Neuronal stem cell (in vitro differentiated cells): ENCODE results near the gene SEC63.
"Not testable (repeated sequence)": the region's sequence is repeated elsewhere in the genome, so short reads cannot be mapped to it uniquely, and the experiment has no call there.

Experiments used
- DNase-seq: peaks from one replicate; pipeline ENCODE4 v3.0.0-alpha.2; 2013; ENCODE audit warnings: low spot score
- H2AFZ ChIP-seq: one replicate; pipeline ENCODE4 v1.6.1; 2013; ENCODE audit warnings: mild to moderate bottlenecking, low read length, inconsistent platforms
- H2AK5ac ChIP-seq: 2 replicates; pipeline ENCODE4 v1.6.1; 2013; ENCODE audit warnings: low read depth, mild to moderate bottlenecking, inconsistent platforms, low read length, moderate library complexity, mixed read lengths
- H2BK120ac ChIP-seq: 2 replicates; pipeline ENCODE4 v1.6.1; 2013; ENCODE audit warnings: low read depth, mild to moderate bottlenecking, inconsistent platforms, low read length, moderate library complexity, mixed read lengths
- H2BK12ac ChIP-seq: one replicate; pipeline ENCODE4 v1.6.1; 2013; ENCODE audit warnings: low read length, inconsistent platforms
- H2BK15ac ChIP-seq: 2 replicates; pipeline ENCODE4 v1.6.1; 2013; ENCODE audit warnings: mild to moderate bottlenecking, low read length, inconsistent platforms, mixed read lengths
- H2BK5ac ChIP-seq: one replicate; pipeline ENCODE4 v1.6.1; 2013; ENCODE audit warnings: inconsistent platforms, mild to moderate bottlenecking, low read length, moderate library complexity
- H3K14ac ChIP-seq: one replicate; pipeline ENCODE4 v1.6.1; 2013; ENCODE audit warnings: low read length, inconsistent platforms
- H3K18ac ChIP-seq: 2 replicates; pipeline ENCODE4 v1.6.1; 2013; ENCODE audit warnings: low read length, inconsistent platforms
- H3K23ac ChIP-seq: 2 replicates; pipeline ENCODE4 v1.6.1; 2013; ENCODE audit warnings: low read depth, mild to moderate bottlenecking, mixed read lengths, low read length, inconsistent platforms; ENCODE audit not compliant: poor library complexity
- H3K27ac ChIP-seq: replicated peaks from 3 replicates; pipeline ENCODE4 v1.5.1; 2013; ENCODE audit warnings: low read length, inconsistent platforms
- H3K27me3 ChIP-seq, 3 experiments: 2 replicates each; pipeline ENCODE4 v1.6.1; 2013; ENCODE audit warnings: low read length in 3 of 3, mild to moderate bottlenecking in 2 of 3, inconsistent platforms in 1 of 3, low read depth in 1 of 3, mixed read lengths in 1 of 3, moderate library complexity in 1 of 3; ENCODE audit not compliant: control insufficient read depth in 3 of 3, insufficient read depth in 3 of 3
- H3K36me3 ChIP-seq, 2 donors: replicated peaks in 1 of 2; 2 replicates each; pipeline ENCODE4 v1.6.1; 2013; ENCODE audit warnings: low read length in 2 of 2; ENCODE audit not compliant: control insufficient read depth in 2 of 2, insufficient read depth in 2 of 2
- H3K4ac ChIP-seq: 2 replicates; pipeline ENCODE4 v1.6.1; 2013; ENCODE audit warnings: inconsistent platforms, mild to moderate bottlenecking, low read length, moderate library complexity
- H3K4me1 ChIP-seq, 2 donors: 1 replicate in 1 of 2; 2 replicates in 1 of 2; pipeline ENCODE4 v1.6.1; 2013; ENCODE audit warnings: low read length in 2 of 2, low read depth in 1 of 2; ENCODE audit not compliant: control insufficient read depth in 2 of 2, insufficient read depth in 1 of 2
- H3K4me2 ChIP-seq: one replicate; pipeline ENCODE4 v1.6.1; 2013; ENCODE audit warnings: mild to moderate bottlenecking, low read length, inconsistent platforms; ENCODE audit not compliant: insufficient read depth, poor library complexity, severe bottlenecking
- H3K4me3 ChIP-seq, 2 donors: 2 replicates each; pipeline ENCODE4 v1.5.1; 2013; ENCODE audit warnings: low read length in 2 of 2, mild to moderate bottlenecking in 2 of 2, inconsistent platforms in 1 of 2, moderate library complexity in 1 of 2
- H3K79me1 ChIP-seq: one replicate; pipeline ENCODE4 v1.6.1; 2013; ENCODE audit warnings: low read depth, mild to moderate bottlenecking, inconsistent platforms, low read length, moderate library complexity
- H3K9ac ChIP-seq: one replicate; pipeline ENCODE4 v1.6.1; 2013; ENCODE audit warnings: mild to moderate bottlenecking, low read depth, low read length, inconsistent platforms; ENCODE audit not compliant: poor library complexity
- H3K9me3 ChIP-seq, 2 donors: replicated peaks in 1 of 2; 2 replicates each; pipeline versions ENCODE3 to v1.6.1; 2013; ENCODE audit warnings: low read length in 2 of 2, mild to moderate bottlenecking in 2 of 2, inconsistent platforms in 1 of 2, low read depth in 1 of 2, mixed read lengths in 1 of 2, moderate library complexity in 1 of 2; ENCODE audit not compliant: control insufficient read depth in 2 of 2, insufficient read depth in 1 of 2
- H4K8ac ChIP-seq: one replicate; pipeline ENCODE4 v1.6.1; 2013; ENCODE audit warnings: low read depth, mild to moderate bottlenecking, inconsistent platforms, low read length, moderate library complexity
- H4K91ac ChIP-seq: one replicate; pipeline ENCODE4 v1.6.1; 2013; ENCODE audit warnings: low read length, low read depth, mild to moderate bottlenecking, inconsistent platforms; ENCODE audit not compliant: poor library complexity
- WGBS, 2 donors: extraction: QIAGEN DNeasy Blood & Tissue Kit; methylation state at CpG; one replicate each; pipeline ENCODE4 v1.1.7; 2013; ENCODE audit warnings: missing lambda C conversion rate in 2 of 2, mixed read lengths in 1 of 2; ENCODE audit not compliant: insufficient read length in 2 of 2, insufficient replicate concordance in 1 of 2; ENCODE audit errors: extremely low coverage in 2 of 2; 5-methylcytosine and 5-hydroxymethylcytosine counted together

The SEC63 gene

GRCh38 chr6:107991772-107992550, 34.0 kb upstream of the SEC63 start:
- Histone ChIP-seq H4K8ac (no peak overlapping the region), H3K4me1 (peaks cover 0 to 2% of the 10 kb centered on the region in 2 donors), H3K27ac (no peak overlapping the region), H3K14ac (no peak overlapping the region), H3K9ac (no peak overlapping the region), H4K91ac (no peak overlapping the region), H3K4me2 (no peak overlapping the region), H3K4me3 (no peak overlapping the region), H2AK5ac (no peak overlapping the region), H3K27me3 (no peaks in the 10 kb centered on the region), H3K79me1 (no peaks in the 10 kb centered on the region), H2AFZ (peak overlapping the region; percentile 59), H2BK120ac (no peak overlapping the region), H3K23ac (no peak overlapping the region), H2BK12ac (no peak overlapping the region), H3K36me3 (no peaks in the 10 kb centered on the region), H3K18ac (no peak overlapping the region), H3K9me3 (no peaks in the 10 kb centered on the region), H3K4ac (no peak overlapping the region), H2BK15ac (no peak overlapping the region), H2BK5ac (no peak overlapping the region)
- no CpG with 5 or more reads among the region's 9 CpGs for WGBS, 2 donors
- no peak for DNase-seq

- WGBS, 2 donors = no CpG with 5 or more reads among the region's 4 CpGs
- Histone ChIP-seq H3K4me3 (no peak overlapping the region), H3K14ac (no peak overlapping the region), H3K27ac (no peak overlapping the region), H3K4me1 (peaks cover 0 to 2% of the 10 kb centered on the region in 2 donors), H4K91ac (no peak overlapping the region), H3K9ac (no peak overlapping the region), H3K4ac (no peak overlapping the region), H2BK12ac (no peak overlapping the region), H3K18ac (no peak overlapping the region), H2BK5ac (no peak overlapping the region), H2AK5ac (no peak overlapping the region), H2AFZ (no peak overlapping the region), H3K23ac (no peak overlapping the region), H4K8ac (no peak overlapping the region), H3K36me3 (no peaks in the 10 kb centered on the region), H3K9me3 (no peaks in the 10 kb centered on the region), H3K4me2 (no peak overlapping the region), H3K79me1 (no peaks in the 10 kb centered on the region), H2BK15ac (no peak overlapping the region), H3K27me3 (no peaks in the 10 kb centered on the region), H2BK120ac (no peak overlapping the region)
- DNase-seq = no peak
Observed at GRCh38 chr6:107991061-107991460, 33.1 kb upstream of the SEC63 start.

GRCh38 chr6:107990587-107990986, 32.6 kb upstream of the SEC63 start:
- 100% methylated on average over 1 of the region's 8 CpGs; no CpG with 5 or more reads in 1 of the 2 donors for WGBS, 2 donors
- H4K91ac ChIP-seq = not testable (repeated sequence)

GRCh38 chr6:107989166-107990094, 31.4 kb upstream of the SEC63 start:
- Histone ChIP-seq H3K4me1 (peaks cover 0 to 2% of the 10 kb centered on the region in 2 donors), H3K4me3 (no peak overlapping the region), H2AK5ac (no peak overlapping the region), H3K79me1 (no peaks in the 10 kb centered on the region), H2BK120ac (no peak overlapping the region), H3K4me2 (no peak overlapping the region), H3K36me3 (no peaks in the 10 kb centered on the region), H4K91ac (no peak overlapping the region), H3K27ac (no peak overlapping the region), H3K9ac (no peak overlapping the region), H3K14ac (no peak overlapping the region), H2BK5ac (no peak overlapping the region), H3K4ac (no peak overlapping the region), H3K27me3 (no peaks in the 10 kb centered on the region), H3K23ac (no peak overlapping the region), H3K9me3 (no peaks in the 10 kb centered on the region), H3K18ac (no peak overlapping the region), H2BK12ac (no peak overlapping the region), H2AFZ (no peak overlapping the region), H4K8ac (no peak overlapping the region), H2BK15ac (no peak overlapping the region)
- no peak for DNase-seq
- no CpG with 5 or more reads among the region's 6 CpGs for WGBS, 2 donors

More at GRCh38 chr6:107990587-107990986, 32.6 kb upstream of the SEC63 start:
- H3K9ac ChIP-seq, H4K8ac ChIP-seq, H2BK120ac ChIP-seq, H2BK15ac ChIP-seq, H2AFZ ChIP-seq, DNase-seq, H2BK12ac ChIP-seq, H3K4me2 ChIP-seq, H2BK5ac ChIP-seq, H3K18ac ChIP-seq, H3K14ac ChIP-seq, H3K27ac ChIP-seq, H3K4ac ChIP-seq, H3K27me3 ChIP-seq, H3K79me1 ChIP-seq, H2AK5ac ChIP-seq, H3K9me3 ChIP-seq, H3K23ac ChIP-seq, H3K4me3 ChIP-seq, H3K4me1 ChIP-seq, H3K36me3 ChIP-seq: not testable (repeated sequence)
